AG04450 (cell line): ENCODE data around the gene FYCO1. TPM values are rescaled to one million over a fixed set of nuclear protein-coding genes. Genes with fewer than 3 reads are reported as not detected.
A peak's percentile ranks its signal among the peaks of the same experiment; 100 is the strongest.

Experiments
- CTCF ChIA-PET: fragments of 300-600, 350-600 bp; formaldehyde crosslinking; extraction: SDS; loops from one replicate; lab custom pipeline; 2022; ENCODE audit warnings: antibody characterized with exemption, inconsistent platforms; lab: Charles Lee
- POLR2A ChIA-PET: fragments of 350-600 bp; formaldehyde crosslinking; extraction: SDS; loops from one replicate; lab custom pipeline; 2021; ENCODE audit warnings: antibody characterized with exemption, inconsistent platforms; lab: Yijun Ruan, JAX
- DNase-seq: peaks from one replicate; pipeline ENCODE4 v3.0.0-alpha.2; 2011; ENCODE audit warnings: low read depth, low spot score
- H3K27ac ChIP-seq: one replicate; pipeline ENCODE4 v1.5.1; 2012; ENCODE audit warnings: low read depth, low read length, control low read depth
- H3K27me3 ChIP-seq: one replicate; pipeline ENCODE4 v1.6.0; 2012; ENCODE audit warnings: low read length; ENCODE audit not compliant: control insufficient read depth, insufficient read depth
- H3K4me3 ChIP-seq: 2 replicates; pipeline ENCODE4 v1.5.1; 2011; ENCODE audit warnings: mild to moderate bottlenecking, low read depth, low read length, control low read depth
- H3K9me3 ChIP-seq: 2 replicates; pipeline ENCODE4 v1.5.1; 2012; ENCODE audit warnings: low read length; ENCODE audit not compliant: control insufficient read depth, insufficient read depth
- CTCF ChIP-seq: IDR thresholded peaks from 2 replicates; pipeline ENCODE4 v1.5.1; 2011; ENCODE audit warnings: low read depth, low read length, control low read depth, inconsistent platforms
- polyA plus RNA-seq: library from polyadenylated mRNA; depleted of rRNA; stranded (reverse); fragments of >200 nt; gene quantifications from 2 replicates; pipeline ENCODE4 v1.2.3, GENCODE V29; 2011

Gene FYCO1
- polyA plus RNA-seq, 1 experiment: 14.3 TPM

GRCh38 chr3:45946875-45947274, 48.7 kb downstream of the FYCO1 start:
- H3K9me3 ChIP-seq: no peaks in the 10 kb centered on the region
- H3K27me3 ChIP-seq: no peaks in the 10 kb centered on the region
- POLR2A ChIA-PET: no interaction called here
- DNase-seq: no peak
- H3K4me3 ChIP-seq: no peak overlapping the region
- CTCF ChIA-PET: interaction anchor here (4.1 kb wide), 1 partner anchor 133 kb away, joined by 32 read pairs; no protein-coding TSS in a partner anchor
- no peak for TF ChIP-seq CTCF
- H3K27ac ChIP-seq: peak overlapping the region; percentile 63

GRCh38 chr3:45946307-45946706, 49.3 kb downstream of the FYCO1 start:
- POLR2A ChIA-PET: no interaction called here
- Histone ChIP-seq H3K27ac (no peak overlapping the region), H3K27me3 (no peaks in the 10 kb centered on the region), H3K9me3 (no peaks in the 10 kb centered on the region), H3K4me3 (no peak overlapping the region)
- DNase-seq: no peak
- no peak for TF ChIP-seq CTCF
- CTCF ChIA-PET: interaction anchor here (4.1 kb wide), 1 partner anchor 133 kb away, joined by 32 read pairs; no protein-coding TSS in a partner anchor

GRCh38 chr3:45944830-45945620, 50.6 kb downstream of the FYCO1 start:
- no peaks in the 10 kb centered on the region for H3K27me3 ChIP-seq
- no peak overlapping the region for H3K27ac ChIP-seq
- TF ChIP-seq CTCF: no peak
- H3K9me3 ChIP-seq: peaks cover 8% of the 10 kb centered on the region; the same call in 1 of the 2 replicates
- H3K4me3 ChIP-seq: no peak overlapping the region
- DNase-seq: no peak
- CTCF ChIA-PET: interaction anchor here (4.1 kb wide), 1 partner anchor 134 kb away, joined by 32 read pairs; no protein-coding TSS in a partner anchor
- POLR2A ChIA-PET: no interaction called here

- ChIA-PET CTCF (interaction anchor here (0.6 to 1.4 kb wide), 4 partner anchors 123 to 287 kb away, joined by 4 to 22 read pairs (median 5); no protein-coding TSS in a partner anchor), POLR2A (no interaction called here)
- H3K9me3 ChIP-seq: peaks cover 8% of the 10 kb centered on the region; the same call in 1 of the 2 replicates
- no peaks in the 10 kb centered on the region for H3K27me3 ChIP-seq
- TF ChIP-seq CTCF: no peak
- H3K4me3 ChIP-seq: no peak within 1 kb of the TSS
- H3K27ac ChIP-seq: no peak within 1 kb of the TSS
- DNase-seq: no peak
Measured at GRCh38 chr3:45943207-45943846, 52.3 kb downstream of the FYCO1 start, which contains the start of gene CXCR6. Gene CXCR6 (plus strand): TSS chr3:45943464. CDS start chr3:45946482, 3,018 bp downstream.
